ENCODE measurements around the gene RNLS.

The RNLS gene

GRCh38 chr10:88230251-88230650 lies 352.9 kb downstream of the RNLS start:
- no peak for DNase-seq (ENCODE audit: low read depth)

DNA sequence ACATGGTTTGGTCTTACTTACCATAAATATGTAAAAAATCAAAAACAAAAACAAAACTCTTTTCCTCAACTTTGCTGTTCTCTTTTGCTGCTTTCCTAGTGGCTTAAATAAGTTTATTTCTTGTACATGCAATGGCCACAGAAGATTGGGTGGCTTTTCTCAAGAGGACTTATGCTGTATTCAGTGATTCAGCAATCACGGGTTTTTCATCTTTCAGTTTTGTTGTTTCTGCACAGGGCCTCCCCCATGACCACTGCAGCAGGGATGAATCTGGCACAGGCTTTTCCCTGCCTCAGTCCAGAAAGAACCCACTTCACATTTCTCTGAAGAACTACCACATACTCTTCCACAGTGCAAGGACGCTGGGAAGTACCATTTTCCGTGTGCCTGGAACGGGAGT lies 355.0 kb downstream of the RNLS start:
- no peak for DNase-seq (ENCODE audit: low read depth)

DNA sequence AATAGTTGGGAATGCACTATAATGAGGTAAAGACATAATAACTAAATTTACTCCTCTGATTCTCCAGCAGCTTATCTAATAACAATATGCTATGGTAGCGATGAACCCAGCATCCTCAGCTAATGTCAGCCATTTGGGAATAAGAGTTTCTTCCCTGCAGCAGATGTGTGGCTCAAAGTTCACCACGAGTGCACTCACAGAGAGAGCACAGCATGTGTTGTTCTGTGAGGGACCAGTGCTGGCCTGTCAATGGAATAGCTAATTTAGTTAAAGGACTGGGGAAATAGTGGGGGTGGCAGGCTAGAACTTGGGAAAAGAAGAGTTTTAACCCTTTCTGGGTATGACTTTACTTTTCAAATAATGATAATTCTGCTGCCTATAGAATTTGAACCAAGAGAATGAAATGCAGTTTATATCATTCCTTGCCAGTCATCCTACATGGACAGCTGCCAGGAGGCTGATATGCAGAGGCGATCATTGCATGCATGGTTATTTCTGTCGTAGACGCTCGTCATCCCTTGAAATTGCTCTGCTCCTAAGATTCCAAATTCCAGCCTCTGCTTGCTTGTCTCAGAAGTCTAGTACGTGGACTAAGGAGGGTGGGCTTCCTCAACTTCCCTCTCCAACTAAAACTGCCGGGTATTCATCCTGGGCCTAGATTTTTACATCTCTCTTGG lies 355.6 kb downstream of the RNLS start:
- DNase-seq (ENCODE audit: low read depth) = no peak

GRCh38 chr10:88226891-88227290 lies 356.2 kb downstream of the RNLS start:
- DNase-seq (ENCODE audit: low read depth) = no peak

DNA sequence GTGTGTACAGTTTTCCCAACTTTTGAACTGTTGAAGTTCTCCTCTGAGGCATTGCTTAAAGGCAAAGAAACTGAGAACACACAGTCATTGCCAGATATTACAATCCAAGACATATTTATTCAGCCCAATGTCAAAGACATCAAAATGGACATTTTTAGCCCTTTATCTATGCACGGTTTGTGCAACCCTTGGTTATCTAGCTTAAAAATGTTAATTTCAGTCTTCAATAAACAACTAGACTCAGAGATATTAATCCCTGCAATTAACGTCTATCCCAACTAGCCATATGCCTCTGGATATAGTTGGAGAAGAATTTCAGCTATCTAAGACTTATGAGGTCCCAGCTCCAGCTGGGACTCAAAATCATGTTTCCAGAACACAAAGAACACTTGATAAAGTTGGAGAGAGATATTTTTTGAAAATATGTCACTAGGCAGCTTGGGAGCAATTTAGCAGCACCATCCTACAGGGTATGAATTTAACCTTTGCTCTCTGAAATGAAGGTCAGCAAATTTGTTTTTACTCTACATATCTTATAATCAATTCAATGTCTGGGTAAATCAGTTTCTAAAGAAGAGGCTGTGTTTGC lies 357.0 kb downstream of the RNLS start:
- DNase-seq (ENCODE audit: low read depth) = no peak

All from HS-5 (cell line).